HG03159 (cell line): ENCODE measurements around the gene SH3TC1.

Experiments
- ATAC-seq: cut with Tn5 transposase; IDR thresholded peaks from one replicate; pipeline ENCODE4 v1.9.1; 2021; ENCODE audit warnings: mild to moderate bottlenecking, moderate library complexity; ENCODE audit not compliant: unreplicated experiment

The SH3TC1 gene

GRCh38 chr4:8228319-8229250 lies 29.5 kb downstream of the SH3TC1 start:
- ATAC-seq = peak; percentile 66

DNA sequence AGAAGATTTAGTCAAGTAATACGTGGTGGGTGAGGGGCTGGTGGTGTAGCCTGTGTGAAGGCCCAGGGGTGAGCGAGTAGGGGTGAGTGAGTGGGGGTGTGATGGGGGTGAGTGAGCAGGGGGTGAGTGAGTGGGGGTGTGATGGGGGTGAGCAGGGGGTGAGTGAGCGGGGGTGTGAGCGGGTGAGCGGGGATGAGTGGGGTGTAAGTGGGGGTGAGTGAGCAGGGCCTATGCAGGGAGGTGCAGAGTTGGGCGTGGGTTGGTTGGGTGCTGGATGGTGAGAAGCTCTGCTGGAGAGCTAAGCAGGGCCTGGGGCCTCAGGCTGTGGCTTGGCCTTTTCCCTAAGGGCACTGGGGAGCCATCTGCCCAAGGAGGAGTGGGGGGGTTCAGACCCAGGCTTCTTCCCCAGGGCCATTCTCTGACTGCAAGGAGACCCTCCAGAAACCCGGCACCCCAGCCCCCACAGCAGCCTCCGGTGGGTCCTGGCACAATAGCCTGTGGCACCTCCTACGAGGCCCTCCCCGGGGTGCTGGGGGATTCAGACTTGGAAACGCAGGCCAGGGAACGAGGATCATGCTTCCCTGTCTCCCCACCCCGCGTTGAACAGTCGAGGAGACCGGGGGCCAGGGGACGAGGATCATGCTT lies 30.4 kb downstream of the SH3TC1 start:
- ATAC-seq = peak; percentile 21

DNA sequence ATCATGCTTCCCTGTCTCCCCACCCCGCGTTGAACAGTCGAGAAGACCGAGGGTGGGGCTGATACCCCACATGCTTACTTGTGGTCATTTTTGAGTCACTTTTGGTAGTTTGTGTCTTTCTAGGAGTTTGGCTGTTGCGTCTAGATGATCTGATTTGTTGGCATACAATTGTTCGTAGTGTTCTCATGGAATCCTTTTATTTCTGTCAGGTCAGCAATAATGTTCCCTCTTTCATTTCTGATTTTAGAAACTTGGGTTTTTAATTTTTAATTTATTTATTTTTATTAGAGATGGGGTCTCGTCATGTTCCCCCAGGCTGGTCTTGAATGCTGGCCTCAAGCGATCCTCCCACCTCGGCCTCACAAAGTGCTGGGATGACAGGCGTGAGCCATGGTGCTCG lies 30.9 kb downstream of the SH3TC1 start:
- ATAC-seq = no peak

GRCh38 chr4:8230891-8231290 lies 31.8 kb downstream of the SH3TC1 start:
- no peak for ATAC-seq

DNA sequence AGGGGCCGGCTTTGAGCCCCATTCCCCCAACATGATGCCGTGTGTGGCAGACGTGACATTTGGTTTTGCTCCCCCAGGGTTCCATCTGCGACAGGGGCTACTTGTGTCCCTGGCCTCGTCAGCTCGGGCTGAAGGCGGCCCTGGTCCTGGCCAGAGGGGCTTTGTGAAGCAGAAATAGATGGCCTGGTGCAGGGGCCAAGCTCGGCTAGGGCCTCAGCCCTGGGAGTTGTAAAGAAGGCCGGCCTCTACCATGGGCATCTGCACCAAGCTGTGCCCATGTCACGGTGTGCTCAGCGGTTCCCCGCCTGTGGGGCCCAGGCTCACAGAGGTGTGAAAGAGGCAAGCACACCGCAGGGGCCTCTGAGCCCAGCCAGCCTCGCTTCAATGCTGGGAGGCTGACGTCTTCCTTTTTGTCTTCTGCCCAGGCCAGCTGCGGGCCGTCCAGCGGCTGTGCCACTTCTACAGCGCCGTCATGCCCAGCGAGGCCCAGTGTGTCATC lies 32.5 kb downstream of the SH3TC1 start:
- no peak for ATAC-seq

- ATAC-seq = no peak
These were observed 33.7 kb downstream of the SH3TC1 start for GRCh38 chr4:8232748-8233147.

DNA sequence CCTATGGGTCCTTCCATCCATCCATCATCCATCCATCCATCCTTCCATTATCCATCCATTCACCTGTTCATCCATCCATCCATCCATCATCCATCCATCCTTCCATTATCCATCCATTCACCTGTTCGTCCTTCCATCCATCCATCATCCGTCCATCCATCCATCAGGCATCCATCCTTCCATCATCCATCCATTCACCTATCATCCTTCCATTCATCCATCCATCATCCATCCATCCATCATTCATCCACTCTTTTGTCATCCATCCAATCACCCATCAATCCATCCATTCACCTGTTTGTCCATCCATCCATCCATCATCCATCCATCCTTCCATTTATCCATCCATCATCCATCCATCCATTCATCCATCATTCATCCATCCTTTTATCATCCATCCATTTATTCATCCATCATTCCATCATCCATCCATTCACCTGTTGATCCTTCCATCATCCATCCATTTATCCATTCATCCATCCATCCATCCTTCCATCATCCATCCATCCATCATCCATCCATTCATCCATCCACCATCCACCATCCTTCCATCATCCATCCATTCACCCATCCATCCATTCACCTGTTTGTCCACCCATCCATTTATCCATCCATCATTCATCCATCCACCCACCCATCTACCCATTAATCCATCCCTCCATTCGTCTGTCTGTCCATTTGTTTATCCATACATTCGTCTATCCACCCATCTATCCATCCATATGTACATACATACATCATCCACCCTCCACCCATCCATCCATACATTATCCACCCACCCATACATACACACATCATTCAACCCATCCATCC lies 34.8 kb downstream of the SH3TC1 start:
- no peak for ATAC-seq

- no peak for ATAC-seq
These were observed 35.6 kb downstream of the SH3TC1 start for GRCh38 chr4:8234715-8235114.

DNA sequence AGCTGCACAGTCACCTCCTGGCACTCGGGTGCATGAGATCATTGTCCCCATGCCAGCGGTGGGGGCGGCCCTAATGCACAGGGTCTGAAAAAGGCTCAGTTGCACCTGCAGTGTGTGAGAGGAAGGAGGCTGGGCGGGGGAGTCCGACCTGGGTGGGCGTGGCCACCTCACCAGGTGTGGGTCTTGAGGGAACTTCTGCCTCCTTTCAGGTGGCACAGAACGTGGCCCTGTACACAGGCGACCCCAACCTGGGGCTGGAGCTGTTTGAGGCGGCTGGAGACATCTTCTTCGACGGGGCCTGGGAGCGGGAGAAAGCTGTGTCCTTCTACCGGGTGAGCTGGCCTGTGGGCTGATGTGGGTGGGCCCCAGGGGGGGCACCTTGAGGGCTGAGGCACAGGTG lies 36.1 kb downstream of the SH3TC1 start:
- no peak for ATAC-seq

GRCh38 chr4:8235686-8236085 lies 36.6 kb downstream of the SH3TC1 start:
- no peak for ATAC-seq

DNA sequence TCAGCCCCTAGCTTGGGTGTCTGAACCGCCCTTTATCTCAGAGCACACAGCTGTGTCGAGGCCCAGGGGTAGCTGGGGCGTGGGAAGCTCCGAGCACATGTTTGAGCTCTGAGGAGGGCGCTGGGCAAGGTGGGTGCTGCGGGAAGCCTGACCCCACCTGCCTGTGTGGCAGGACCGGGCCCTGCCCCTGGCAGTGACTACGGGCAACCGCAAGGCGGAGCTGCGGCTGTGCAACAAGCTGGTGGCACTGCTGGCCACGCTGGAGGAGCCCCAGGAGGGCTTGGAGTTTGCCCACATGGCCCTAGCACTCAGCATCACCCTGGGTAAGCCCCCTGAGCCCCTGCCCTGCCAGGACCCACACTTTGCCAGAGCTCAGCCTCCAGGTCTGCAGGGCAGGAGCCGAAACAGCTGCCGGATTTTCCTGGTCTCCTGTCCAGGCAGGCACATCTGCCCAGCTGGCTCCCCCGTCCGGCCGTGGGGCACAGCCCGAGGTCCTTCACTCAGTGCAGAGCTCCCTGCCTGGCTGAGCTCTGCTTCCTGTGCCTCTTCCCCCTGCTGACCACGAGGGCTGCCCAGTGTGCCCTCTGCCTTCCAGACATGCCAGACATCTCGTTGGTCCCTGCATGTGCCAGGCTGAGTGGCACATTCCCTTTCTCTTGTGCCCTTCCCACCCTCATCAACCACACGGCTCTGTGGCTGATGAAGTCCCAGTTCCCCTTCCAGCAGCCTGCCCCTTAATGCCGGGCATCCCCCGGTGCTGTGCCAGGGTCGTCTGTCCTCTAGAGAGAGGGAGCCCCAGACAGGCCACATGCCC lies 37.2 kb downstream of the SH3TC1 start:
- ATAC-seq = no peak

GRCh38 chr4:8236920-8237195 lies 37.8 kb downstream of the SH3TC1 start:
- ATAC-seq = no peak

GRCh38 chr4:8237256-8237989 lies 38.3 kb downstream of the SH3TC1 start:
- ATAC-seq = no peak

DNA sequence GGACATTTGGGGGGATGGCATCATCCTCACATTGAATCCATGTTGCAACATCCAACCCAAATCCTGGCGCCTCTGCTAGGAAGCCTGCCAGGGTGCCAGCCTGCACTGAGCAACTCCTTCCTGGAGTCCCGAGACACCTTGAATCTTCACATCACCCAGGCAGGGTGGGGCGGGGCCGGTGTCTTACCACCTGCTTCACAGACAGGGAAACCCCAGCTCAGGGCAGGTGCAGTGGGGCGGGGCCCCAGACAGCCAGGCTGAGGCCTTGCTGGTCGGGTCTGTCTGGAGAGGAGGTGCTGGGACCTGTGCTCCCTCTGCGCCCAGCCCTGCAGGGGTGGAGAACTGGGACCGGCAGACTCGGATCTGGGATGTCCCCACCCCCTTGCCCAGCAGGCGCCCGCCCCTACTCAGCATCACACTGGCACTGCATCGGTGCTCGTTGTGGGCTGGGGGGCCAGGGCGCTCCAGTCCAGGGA lies 39.0 kb downstream of the SH3TC1 start:
- no peak for ATAC-seq

DNA sequence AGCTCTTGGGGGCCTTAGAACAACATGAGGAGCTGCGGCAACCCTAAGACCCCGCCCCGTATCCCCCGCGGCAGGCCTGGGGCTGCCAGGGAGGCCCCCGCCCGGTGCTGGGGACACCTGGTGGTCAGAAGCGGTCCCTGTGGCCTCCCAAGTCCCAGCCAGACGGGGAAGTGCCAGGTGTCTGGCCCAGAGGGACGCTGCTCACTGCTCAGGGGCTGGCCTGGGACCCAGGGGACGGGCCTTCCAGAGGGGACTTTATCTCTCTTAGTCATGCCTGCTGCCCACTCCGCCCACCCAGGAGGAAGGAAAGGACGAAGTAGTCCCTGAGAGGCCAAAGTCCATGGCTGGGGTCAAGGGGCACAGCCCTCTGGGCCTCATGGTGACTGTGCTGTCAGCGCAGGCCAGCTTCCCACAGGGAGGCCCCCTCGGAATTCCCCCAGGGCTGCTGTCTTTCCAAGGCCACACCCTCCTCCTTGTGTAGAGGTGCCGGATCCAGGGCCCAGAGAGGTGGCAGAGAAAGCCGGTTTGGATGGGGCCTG lies 39.5 kb downstream of the SH3TC1 start:
- ATAC-seq = no peak

- no peak for ATAC-seq
These were observed 40.1 kb downstream of the SH3TC1 start for GRCh38 chr4:8239226-8239625.

DNA sequence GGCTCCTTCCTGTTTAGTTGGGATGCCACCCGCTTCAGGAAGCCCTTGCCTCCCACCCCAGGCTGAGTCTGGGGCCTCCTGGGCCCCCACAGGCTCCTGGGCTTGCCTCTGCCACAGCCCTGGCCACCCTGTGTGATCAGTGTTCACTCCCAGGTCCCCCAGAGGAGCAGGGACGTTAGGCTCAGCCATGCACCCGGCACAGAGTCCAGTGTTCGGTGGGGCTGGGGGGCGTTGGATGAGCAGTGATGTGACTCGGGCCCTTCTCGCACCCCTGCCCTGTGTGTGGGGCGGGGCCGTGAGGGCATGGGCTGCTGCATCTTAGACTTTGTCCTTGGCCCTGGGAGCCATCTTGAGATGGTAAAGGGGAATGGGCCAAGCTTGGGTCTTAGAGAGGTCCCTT lies 40.6 kb downstream of the SH3TC1 start:
- no peak for ATAC-seq

DNA sequence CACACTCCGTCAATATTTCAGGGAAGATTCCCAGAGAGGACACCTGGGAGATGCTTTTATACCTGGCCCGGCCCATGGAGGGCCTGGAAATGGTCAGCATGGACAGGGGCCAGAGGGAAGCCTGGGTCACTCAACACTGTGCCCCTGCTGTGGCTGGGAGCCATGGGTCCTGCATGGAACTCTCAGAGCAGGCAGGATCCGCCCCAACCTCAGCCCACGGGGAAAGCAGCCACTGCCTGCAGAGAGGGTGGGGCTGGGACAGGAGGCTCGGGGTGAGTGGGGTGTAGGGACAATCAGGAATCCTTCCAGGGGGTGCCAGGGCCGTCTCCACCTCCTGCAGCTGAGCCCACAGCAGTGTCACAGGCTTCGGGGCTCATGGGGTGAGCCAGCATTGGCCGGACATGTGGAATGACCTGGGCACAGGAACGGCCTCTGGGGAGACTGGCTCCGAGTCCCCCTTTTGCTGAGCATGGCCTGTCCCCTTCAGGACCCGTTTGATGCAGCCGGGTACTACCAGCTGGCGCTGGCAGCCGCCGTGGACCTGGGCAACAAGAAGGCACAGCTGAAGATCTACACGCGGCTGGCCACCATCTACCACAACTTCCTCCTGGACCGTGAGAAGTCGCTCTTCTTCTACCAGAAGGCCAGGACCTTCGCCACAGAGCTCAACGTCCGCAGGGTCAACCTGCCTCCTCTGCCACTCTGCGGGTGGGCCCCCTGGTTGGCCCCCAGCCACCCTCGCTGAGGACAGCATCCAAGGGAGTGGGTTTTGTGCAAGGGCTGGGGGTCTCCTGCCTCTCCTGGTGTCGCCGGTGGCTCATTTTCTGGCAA lies 41.3 kb downstream of the SH3TC1 start:
- ATAC-seq = no peak
